SH-SY5Y (cell line): ENCODE measurements around the gene COQ4.

ENCODE experiments used
- GATA2 ChIP-seq: IDR thresholded peaks from 2 replicates; pipeline ENCODE4 v1.6.1; 2011; ENCODE audit warnings: mild to moderate bottlenecking, low read depth, low read length
- GATA3 ChIP-seq: IDR thresholded peaks from 2 replicates; pipeline ENCODE4 v1.6.1; 2011; ENCODE audit warnings: low read depth, mild to moderate bottlenecking, low read length, moderate library complexity

DNA sequence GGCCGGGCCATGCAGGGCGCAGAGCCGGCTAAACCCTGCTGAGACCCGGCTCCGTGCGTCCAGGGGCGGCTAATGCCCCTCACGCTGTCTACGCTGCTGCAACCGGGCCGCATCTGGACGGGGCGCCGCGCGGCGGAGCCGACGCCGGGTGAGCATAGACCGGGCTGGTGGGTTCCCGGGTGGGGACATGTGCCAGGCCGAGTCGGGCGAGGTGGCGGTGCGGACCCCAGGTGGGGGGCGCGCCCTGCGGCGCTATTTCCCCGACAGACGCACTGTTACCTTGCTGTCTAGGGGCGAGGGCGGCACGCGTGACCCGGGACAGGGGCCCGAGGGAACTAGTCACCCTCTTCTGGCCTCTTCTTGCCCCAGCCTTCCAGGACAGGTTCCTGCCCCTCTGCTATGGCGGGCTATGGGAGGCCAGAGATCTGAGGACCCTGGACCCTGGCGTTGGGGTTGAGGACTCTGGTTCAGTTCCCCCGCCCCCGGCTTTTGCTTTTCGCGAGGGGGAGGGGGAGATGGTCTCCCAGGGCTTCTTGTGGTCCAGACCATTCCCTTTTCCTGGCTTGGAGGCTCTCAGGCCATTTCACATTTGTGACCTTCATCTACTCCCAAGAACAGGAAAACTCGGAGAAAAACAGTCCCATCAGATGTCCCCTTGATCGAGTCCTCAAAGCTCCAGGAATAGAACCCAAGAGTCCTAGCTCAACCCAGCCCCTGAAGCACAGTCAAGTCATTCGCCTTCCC lies 18.2 kb downstream of the COQ4 start:
- no peak for TF ChIP-seq GATA2
- TF ChIP-seq GATA3, result no peak
